Measurements from ENCODE around the gene MUC6.

MUC6 gene

GRCh38 chr11:1036303-1036923 is at the start of gene MUC6:
Gene MUC6, minus strand, starts transcription at chr11:1036718. Its CDS starts 63 bp downstream, at chr11:1036655.
- DNase-seq = no peak

GRCh38 chr11:1085440-1086170 is 49.1 kb upstream of the MUC6 start:
- no peak for DNase-seq

GRCh38 chr11:1084561-1085439 is 48.3 kb upstream of the MUC6 start:
- DNase-seq = no peak

- no peak for DNase-seq
Measured at GRCh38 chr11:1083621-1084551, 47.4 kb upstream of the MUC6 start.

GRCh38 chr11:1082728-1083620 is 46.5 kb upstream of the MUC6 start:
- no peak for DNase-seq

GRCh38 chr11:1082346-1082727 is 45.8 kb upstream of the MUC6 start:
- no peak for DNase-seq

- DNase-seq = no peak
Measured at GRCh38 chr11:1081601-1082311, 45.2 kb upstream of the MUC6 start.

GRCh38 chr11:1078191-1078601 is 41.7 kb upstream of the MUC6 start:
- DNase-seq = no peak

- no peak for DNase-seq
Measured at GRCh38 chr11:1077417-1078119, 41.0 kb upstream of the MUC6 start.

GRCh38 chr11:1077033-1077416 is 40.5 kb upstream of the MUC6 start:
- no peak for DNase-seq

- no peak for DNase-seq
Measured at GRCh38 chr11:1076061-1076665, 39.6 kb upstream of the MUC6 start.

GRCh38 chr11:1075341-1075911 is 38.9 kb upstream of the MUC6 start:
- no peak for DNase-seq

- no peak for DNase-seq
Measured at GRCh38 chr11:1074244-1075221, 38.0 kb upstream of the MUC6 start, which contains the start of gene MUC2. Gene MUC2, plus strand, starts transcription at chr11:1074874.

GRCh38 chr11:1073851-1074243 is 37.3 kb upstream of the MUC6 start:
- no peak for DNase-seq

- peak; percentile 5 for DNase-seq
Measured at GRCh38 chr11:1073261-1073724, 36.8 kb upstream of the MUC6 start.

- DNase-seq = no peak
Measured at GRCh38 chr11:1072821-1073231, 36.3 kb upstream of the MUC6 start.

- DNase-seq = no peak
Measured at GRCh38 chr11:1072116-1072820, 35.8 kb upstream of the MUC6 start.
